PC-9 (cell line): ENCODE results near the gene SNX4. TPM values are rescaled to one million over a fixed set of nuclear protein-coding genes. Genes with fewer than 3 reads are reported as not detected.

ENCODE experiments used
- BruUV-seq: library from RNA; stranded (reverse); fragments of 400-500 nt; replicated peaks from 2 replicates; lab custom pipeline; 2021; lab: Mats Ljungman, UMichigan
- CTCF ChIA-PET: fragments of 300-600 bp; sonication (Branson Sonifier 250); formaldehyde crosslinking; loops from one replicate; lab custom pipeline; 2022; ENCODE audit warnings: antibody characterized with exemption; lab: Charles Lee
- POLR2A ChIA-PET: fragments of 300-600 bp; sonication (Branson Sonifier 250); formaldehyde crosslinking; loops from one replicate; lab custom pipeline; 2022; ENCODE audit warnings: antibody characterized with exemption; ENCODE audit not compliant: unreplicated experiment; lab: Charles Lee
- DNase-seq, 2 experiments: peaks; one replicate each; pipeline versions ENCODE4 v3.0.0 to v3.0.0-alpha.2; 2015 to 2022; ENCODE audit warnings: mixed read lengths in 1 of 2
- H2AFZ ChIP-seq: fragments of 200-600 bp; sonication (generic); 2 replicates; pipeline ENCODE4 v1.8.1; 2017; ENCODE audit warnings: antibody characterized with exemption
- H3F3A ChIP-seq: fragments of 200-600 bp; sonication (generic); 2 replicates; pipeline ENCODE4 v1.8.1; 2017; ENCODE audit warnings: antibody characterized with exemption, mild to moderate bottlenecking, low read depth; ENCODE audit not compliant: insufficient read depth
- H3K27ac ChIP-seq: fragments of 200-600 bp; sonication (generic); 2 replicates; pipeline ENCODE4 v1.6.1; 2016; ENCODE audit warnings: mixed run types
- H3K27me3 ChIP-seq: fragments of 200-600 bp; sonication (generic); 2 replicates; pipeline ENCODE4 v1.6.1; 2016; ENCODE audit warnings: low read depth, mixed run types; ENCODE audit not compliant: insufficient read depth
- H3K36me3 ChIP-seq: fragments of 200-600 bp; sonication (generic); 2 replicates; pipeline ENCODE4 v1.6.1; 2016; ENCODE audit warnings: low read depth, mixed run types
- H3K4me1 ChIP-seq: fragments of 200-600 bp; sonication (generic); replicated peaks from 2 replicates; pipeline ENCODE4 v1.6.1; 2016; ENCODE audit warnings: mixed run types; ENCODE audit not compliant: insufficient read depth
- H3K4me2 ChIP-seq: fragments of 200-600 bp; sonication (generic); 2 replicates; pipeline ENCODE4 v1.6.1; 2017; ENCODE audit warnings: mixed run types
- H3K4me3 ChIP-seq: fragments of 200-600 bp; sonication (generic); 2 replicates; pipeline ENCODE4 v1.6.1; 2016; ENCODE audit warnings: mixed run types
- H3K79me2 ChIP-seq: fragments of 200-600 bp; sonication (generic); 2 replicates; pipeline ENCODE4 v1.6.1; 2017; ENCODE audit warnings: low read depth, mixed run types
- H3K9me2 ChIP-seq: fragments of 200-600 bp; sonication (generic); 2 replicates; pipeline ENCODE4 v1.8.1; 2017; ENCODE audit warnings: mild to moderate bottlenecking; ENCODE audit not compliant: insufficient read depth
- H3K9me3 ChIP-seq: fragments of 200-600 bp; sonication (generic); 2 replicates; pipeline ENCODE4 v1.8.1; 2016; ENCODE audit warnings: low read depth; ENCODE audit not compliant: insufficient read depth
- H4K20me1 ChIP-seq: fragments of 200-600 bp; sonication (generic); 2 replicates; pipeline ENCODE4 v1.8.1; 2017; ENCODE audit not compliant: insufficient read depth
- CTCF ChIP-seq: fragments of 200-600 bp; sonication (generic); conservative IDR thresholded peaks from 2 replicates; pipeline ENCODE4 v1.6.1; 2017; ENCODE audit warnings: mixed run types, antibody characterized with exemption, mild to moderate bottlenecking, moderate library complexity
- EZH2 ChIP-seq: fragments of 200-600 bp; sonication (generic); IDR thresholded peaks from 2 replicates; pipeline ENCODE4 v1.8.0; 2017; ENCODE audit warnings: antibody characterized with exemption, low read depth
- intact Hi-C: fragments of 100-400 bp; cut with micrococcal nuclease; formaldehyde crosslinking; loops from one replicate; pipeline ENCODE4 v1.10.0; 2022; ENCODE audit not compliant: unreplicated experiment
- total RNA-seq: library from RNA; stranded (reverse); gene quantifications from 2 replicates; pipeline ENCODE4 v1.2.3, GENCODE V29; 2021

SNX4 gene
- total RNA-seq, 1 experiment from 2014 or later: 28.6 TPM

- peak in 1 of 2 experiments; percentile 51 for DNase-seq
- no peak overlapping the region for H3K4me3 ChIP-seq
- H3K9me2 ChIP-seq: no peaks in the 10 kb centered on the region
- intact Hi-C loops: loop anchor here (1.0 to 10.0 kb wide), 6 partner anchors 153 to 676 kb away; partner anchors contain the start of gene SLC12A8
- H3K79me2 ChIP-seq: no peaks in the 10 kb centered on the region
- H3K36me3 ChIP-seq: no peaks in the 10 kb centered on the region
- ChIA-PET POLR2A (no interaction called here), CTCF (interaction anchor here (0.6 to 0.7 kb wide), 3 partner anchors 47 to 507 kb away, joined by 3 to 6 read pairs (median 3); no protein-coding TSS in a partner anchor)
- TF ChIP-seq CTCF (peak; percentile 99), EZH2 (no peak)
- peaks cover 3% of the 10 kb centered on the region; the same call in 1 of the 2 replicates for H3F3A ChIP-seq
- H3K27ac ChIP-seq: no peak overlapping the region
- BruUV-seq: no TSS peak
- H4K20me1 ChIP-seq: no peaks in the 10 kb centered on the region
- H3K4me2 ChIP-seq: no peak overlapping the region
- H3K27me3 ChIP-seq: no peaks in the 10 kb centered on the region
- H3K9me3 ChIP-seq: no peaks in the 10 kb centered on the region
- no peak overlapping the region for H2AFZ ChIP-seq
- peaks cover 8% of the 10 kb centered on the region for H3K4me1 ChIP-seq
Measured at GRCh38 chr3:125437631-125438435, 82.2 kb downstream of the SNX4 start.

GRCh38 chr3:125436921-125437320 lies 83.1 kb downstream of the SNX4 start:
- intact Hi-C loops: loop anchor here (1.0 to 10.0 kb wide), 5 partner anchors 152 to 675 kb away; partner anchors contain the start of gene SLC12A8
- peaks cover 8% of the 10 kb centered on the region for H3K4me1 ChIP-seq
- no peaks in the 10 kb centered on the region for H3K9me2 ChIP-seq
- H3K4me2 ChIP-seq: no peak overlapping the region
- no peaks in the 10 kb centered on the region for H3K79me2 ChIP-seq
- H2AFZ ChIP-seq: no peak overlapping the region
- no peak for DNase-seq
- H4K20me1 ChIP-seq: no peaks in the 10 kb centered on the region
- H3K36me3 ChIP-seq: no peaks in the 10 kb centered on the region
- no peaks in the 10 kb centered on the region for H3K27me3 ChIP-seq
- H3K4me3 ChIP-seq: no peak overlapping the region
- BruUV-seq: no TSS peak
- no peaks in the 10 kb centered on the region for H3K9me3 ChIP-seq
- H3K27ac ChIP-seq: no peak overlapping the region
- ChIA-PET CTCF (interaction anchor here (0.5 kb wide), 1 partner anchor 591 kb away, joined by 8 read pairs; no protein-coding TSS in a partner anchor), POLR2A (no interaction called here)
- H3F3A ChIP-seq: peaks cover 3% of the 10 kb centered on the region; the same call in 1 of the 2 replicates
- TF ChIP-seq EZH2: no peak
- no peak for TF ChIP-seq CTCF

- no TSS peak for BruUV-seq
- intact Hi-C loops: loop anchor here (5.0 to 10.0 kb wide), 4 partner anchors 150 to 673 kb away; partner anchors contain the start of gene SLC12A8
- TF ChIP-seq EZH2 (no peak), CTCF (no peak)
- no peak for DNase-seq
- H2AFZ ChIP-seq: no peak overlapping the region
- H3K9me3 ChIP-seq: no peaks in the 10 kb centered on the region
- H3K27me3 ChIP-seq: no peaks in the 10 kb centered on the region
- ChIA-PET CTCF (no interaction called here), POLR2A (no interaction called here)
- no peaks in the 10 kb centered on the region for H3K79me2 ChIP-seq
- peaks cover 3% of the 10 kb centered on the region; the same call in 1 of the 2 replicates for H3F3A ChIP-seq
- H3K4me2 ChIP-seq: no peak overlapping the region
- H3K9me2 ChIP-seq: no peaks in the 10 kb centered on the region
- no peaks in the 10 kb centered on the region for H4K20me1 ChIP-seq
- peaks cover 8% of the 10 kb centered on the region for H3K4me1 ChIP-seq
- no peaks in the 10 kb centered on the region for H3K36me3 ChIP-seq
- no peak overlapping the region for H3K4me3 ChIP-seq
- no peak overlapping the region for H3K27ac ChIP-seq
Measured at GRCh38 chr3:125435231-125435630, 84.8 kb downstream of the SNX4 start.
